ENCODE data around the gene TNRC6C.
"Not testable (repeated sequence)": the region's sequence is repeated elsewhere in the genome, so short reads cannot be mapped to it uniquely, and the experiment has no call there.

Gene TNRC6C

GRCh38 chr17:77930780-77931768, 27.4 kb upstream of the TNRC6C start:
- DNase-seq, result no peak

DNA sequence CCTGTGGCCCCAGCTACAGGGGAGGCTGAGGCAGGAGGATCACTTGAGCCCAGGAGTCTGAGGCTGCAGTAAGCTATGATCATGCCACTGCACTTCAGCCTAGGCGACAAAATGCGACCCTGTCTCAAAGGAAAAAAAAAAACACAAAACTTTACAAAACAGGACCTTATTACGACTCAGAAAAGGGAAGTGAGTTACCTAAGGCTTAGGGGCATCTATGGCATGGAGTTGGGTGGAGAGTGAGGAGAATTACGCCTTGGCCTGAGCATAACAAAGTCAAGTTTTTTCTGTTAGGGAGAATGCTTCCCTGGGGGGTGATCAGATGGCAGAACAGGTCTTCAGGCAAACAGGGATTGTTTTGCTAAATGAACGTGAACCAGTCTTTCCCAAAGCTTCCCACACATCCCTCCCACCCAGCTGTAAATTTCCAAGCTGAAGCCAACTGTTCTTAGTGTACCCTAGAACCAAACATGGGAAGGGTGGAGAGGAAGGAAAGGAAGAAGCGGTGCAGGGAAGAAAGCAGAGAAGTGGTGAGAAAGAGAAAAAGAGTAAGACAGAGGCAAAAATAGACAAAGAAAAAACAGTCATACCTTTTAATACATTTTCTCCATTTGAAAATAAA, 24.6 kb upstream of the TNRC6C start:
- DNase-seq, result no peak

- no peak for DNase-seq
Measured at GRCh38 chr17:77935121-77935571, 23.4 kb upstream of the TNRC6C start.

DNA sequence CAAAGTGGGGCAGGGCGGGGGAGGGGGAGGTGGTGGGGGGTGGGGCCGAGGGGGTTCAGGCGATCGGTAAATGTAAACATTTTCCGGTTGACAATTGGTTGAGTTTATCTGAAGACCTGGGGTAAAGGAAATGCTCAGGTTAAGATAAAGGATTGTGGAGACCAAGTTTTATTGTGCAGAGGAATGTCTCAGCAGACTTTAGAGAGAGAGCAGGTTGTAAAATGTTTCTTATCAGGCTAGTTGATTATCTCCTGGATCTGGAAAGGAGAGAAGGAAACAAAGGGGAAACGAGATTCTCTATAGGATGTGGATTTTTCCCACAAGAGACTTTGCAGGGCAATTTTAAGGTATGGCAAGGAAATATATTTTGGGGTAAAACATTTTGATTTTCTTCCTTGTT, 22.8 kb upstream of the TNRC6C start:
- not testable (repeated sequence) for DNase-seq

GRCh38 chr17:77936881-77937280, 21.6 kb upstream of the TNRC6C start:
- DNase-seq, result no peak

- DNase-seq, result no peak
Measured at GRCh38 chr17:77941004-77941403, 17.5 kb upstream of the TNRC6C start.

DNA sequence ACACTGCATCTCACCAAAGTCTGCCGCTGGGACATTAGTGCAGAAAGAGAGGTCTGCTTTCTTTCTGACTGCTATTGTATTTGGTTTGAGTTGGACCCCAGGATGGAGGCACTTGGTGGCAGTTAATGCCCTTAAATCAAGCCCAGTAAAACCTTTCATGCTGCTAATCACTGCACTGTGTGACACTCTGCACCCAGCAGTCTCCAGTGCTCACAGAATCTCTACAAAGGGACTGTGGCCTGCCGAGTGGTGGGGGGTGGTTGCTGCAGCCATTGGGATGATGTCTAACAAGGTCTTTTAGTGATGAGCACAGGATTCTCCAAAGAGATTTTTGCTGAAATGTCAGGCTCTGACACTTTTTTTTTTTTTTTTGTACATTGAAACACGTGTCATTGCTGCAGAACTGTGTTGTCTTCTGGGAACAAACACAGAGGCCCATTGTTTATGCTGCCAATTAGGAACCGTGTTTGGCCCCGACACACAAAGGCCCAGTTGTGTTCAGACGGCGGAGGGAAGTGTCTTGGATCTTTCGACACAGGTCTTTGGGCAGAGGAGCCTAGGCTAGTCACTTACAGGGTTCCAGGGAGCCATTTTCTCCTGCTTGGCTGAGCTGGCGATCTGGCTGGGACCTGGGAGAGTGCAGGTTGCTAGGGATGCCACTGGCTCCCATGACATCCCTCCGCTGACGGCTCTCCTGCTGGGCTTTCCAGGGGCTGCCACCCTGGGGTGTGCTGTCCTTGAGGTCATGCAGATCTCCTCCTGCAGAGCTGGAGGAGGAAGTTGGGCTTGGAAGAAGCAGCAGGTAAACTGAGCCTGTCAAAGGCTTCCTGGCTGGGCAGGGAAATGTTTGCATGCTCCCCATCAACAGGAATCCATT, 16.2 kb upstream of the TNRC6C start:
- DNase-seq, result no peak

- DNase-seq, result no peak
Measured at GRCh38 chr17:77943971-77944370, 14.5 kb upstream of the TNRC6C start.

GRCh38 chr17:77944390-77945222, 13.9 kb upstream of the TNRC6C start:
- DNase-seq, result no peak

DNA sequence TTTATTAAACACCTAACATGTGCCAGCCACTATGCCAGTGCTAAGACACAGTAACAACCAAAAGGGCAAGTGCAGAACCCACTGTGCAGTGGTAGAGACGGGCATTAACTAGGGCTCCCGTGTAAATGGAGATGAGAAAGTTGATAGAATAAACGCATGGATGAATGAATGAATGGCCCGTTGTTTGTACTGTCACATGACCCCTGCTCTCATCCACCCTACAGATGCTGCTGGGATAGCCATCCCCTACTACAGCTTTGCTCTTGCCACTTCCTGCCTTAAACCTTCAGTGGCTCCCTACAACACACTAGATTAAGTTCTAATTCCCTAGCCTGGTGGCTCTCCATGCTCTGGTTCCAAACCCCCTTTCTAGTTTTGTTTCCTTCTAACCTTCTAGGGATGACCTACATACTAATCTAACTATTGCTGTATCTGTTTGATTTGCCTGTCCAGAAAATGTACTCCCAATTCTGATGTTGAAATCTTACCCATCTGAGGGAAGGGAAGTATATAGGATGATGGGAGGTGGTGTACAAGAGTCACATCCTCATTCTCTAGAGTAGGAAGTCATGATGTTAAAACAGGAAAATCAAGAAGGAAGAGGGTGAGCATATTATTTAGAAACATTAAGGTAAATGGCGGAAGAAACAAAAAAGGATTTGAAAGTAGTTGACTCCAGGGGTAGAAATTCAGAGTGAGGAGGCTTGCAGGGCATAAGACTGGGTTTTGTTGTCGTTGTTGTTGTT, 11.4 kb upstream of the TNRC6C start:
- DNase-seq, result no peak

GRCh38 chr17:77948690-77949114, 9.8 kb upstream of the TNRC6C start:
- no peak for DNase-seq

DNA sequence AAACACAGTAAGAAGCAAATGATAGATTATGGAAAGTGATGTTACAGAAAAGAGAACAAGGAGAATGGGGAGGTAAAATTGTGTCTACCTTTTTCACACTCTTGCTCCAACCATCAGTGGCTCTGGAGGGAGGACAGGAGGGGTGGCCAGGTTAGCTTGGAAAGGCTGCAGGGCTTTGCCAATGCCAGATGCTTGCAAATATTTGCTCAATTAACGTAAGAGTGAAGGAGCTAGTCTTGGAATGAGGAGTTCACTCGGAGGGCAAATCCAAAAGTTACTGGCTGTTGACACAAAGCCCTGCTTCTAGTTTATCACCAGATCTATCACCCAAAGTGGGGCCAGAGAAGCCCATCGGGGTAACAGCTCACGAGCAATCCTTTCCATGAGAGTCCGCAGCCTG, 7.4 kb upstream of the TNRC6C start:
- no peak for DNase-seq

GRCh38 chr17:77952368-77952767, 6.1 kb upstream of the TNRC6C start:
- DNase-seq, result no peak

- DNase-seq, result no peak
Measured at GRCh38 chr17:77957235-77957856, 1.2 kb upstream of the TNRC6C start.

- DNase-seq, result no peak
Measured at GRCh38 chr17:77958716-77959125, 218 bp downstream of the TNRC6C start.

DNA sequence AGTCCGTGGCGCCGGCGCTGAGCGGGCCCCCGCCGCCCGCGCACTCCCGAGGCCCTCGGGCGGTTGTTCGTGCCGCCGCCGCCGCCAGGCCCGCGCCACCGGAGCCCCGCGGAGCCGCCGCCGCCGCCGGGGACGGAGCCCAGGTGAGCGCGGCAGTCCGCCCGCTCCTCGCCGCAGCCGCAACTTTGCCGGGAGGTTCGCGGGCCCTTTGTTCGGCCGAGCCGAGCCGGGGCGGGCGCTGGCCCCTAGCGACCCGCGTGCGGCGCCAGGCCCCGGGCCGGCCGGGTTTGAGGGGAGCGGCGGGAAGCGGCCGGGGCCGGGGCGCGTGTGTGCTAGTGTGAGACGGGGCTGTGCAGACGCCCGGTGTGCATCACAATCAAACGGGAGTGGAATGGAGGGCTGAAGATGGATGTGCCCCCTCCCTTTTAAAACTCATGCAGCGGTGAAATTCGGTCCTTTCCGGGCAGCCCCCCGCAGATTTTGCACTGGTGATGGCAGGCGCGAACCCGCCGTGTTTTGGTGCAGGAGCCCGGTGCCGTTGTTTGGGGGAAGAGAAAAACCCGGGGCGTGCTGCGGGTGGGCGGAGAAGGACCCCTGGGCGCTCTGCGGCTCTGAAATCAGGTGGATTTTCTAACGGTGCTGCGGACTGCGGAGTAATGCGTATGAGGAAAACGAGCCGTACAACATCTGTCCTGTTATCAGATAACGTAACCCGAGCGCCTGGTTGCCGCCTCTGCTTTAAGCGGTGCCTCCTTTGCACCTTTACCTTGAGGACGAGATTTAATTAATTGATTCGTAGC, 823 bp downstream of the TNRC6C start:
- DNase-seq, result peak in 1 of 4 experiments; percentile 36

DNA sequence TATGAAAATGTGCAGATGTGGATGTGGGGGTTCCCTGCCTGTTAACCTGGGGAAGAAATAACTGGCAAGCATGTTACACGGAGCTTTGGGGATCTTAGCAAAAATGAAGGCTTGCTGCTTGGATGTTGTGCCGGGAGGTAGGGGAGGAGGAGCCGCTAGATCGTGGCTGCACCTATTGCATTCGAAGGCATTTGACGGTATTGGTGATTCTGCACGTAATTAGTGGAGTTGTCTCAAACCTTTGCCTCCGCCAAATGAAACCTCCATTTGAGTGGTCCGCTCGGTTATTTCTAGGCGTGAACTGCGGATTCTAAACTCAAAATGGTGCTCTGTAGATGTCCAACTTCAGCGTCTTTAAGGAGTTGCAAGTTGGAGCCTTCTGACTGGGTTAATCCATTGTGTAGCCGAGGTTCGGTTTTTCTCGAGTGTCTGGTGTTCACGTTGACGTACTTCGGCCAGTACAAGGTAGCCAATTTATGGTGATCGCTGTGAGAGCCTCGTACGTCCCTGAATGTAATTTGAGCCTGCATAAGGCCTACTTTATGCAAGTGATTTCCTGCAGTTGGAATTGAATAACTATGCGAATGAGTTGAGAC, 1.5 kb downstream of the TNRC6C start:
- DNase-seq, result peak in 2 of 4 experiments; percentile 11 to 15

DNA sequence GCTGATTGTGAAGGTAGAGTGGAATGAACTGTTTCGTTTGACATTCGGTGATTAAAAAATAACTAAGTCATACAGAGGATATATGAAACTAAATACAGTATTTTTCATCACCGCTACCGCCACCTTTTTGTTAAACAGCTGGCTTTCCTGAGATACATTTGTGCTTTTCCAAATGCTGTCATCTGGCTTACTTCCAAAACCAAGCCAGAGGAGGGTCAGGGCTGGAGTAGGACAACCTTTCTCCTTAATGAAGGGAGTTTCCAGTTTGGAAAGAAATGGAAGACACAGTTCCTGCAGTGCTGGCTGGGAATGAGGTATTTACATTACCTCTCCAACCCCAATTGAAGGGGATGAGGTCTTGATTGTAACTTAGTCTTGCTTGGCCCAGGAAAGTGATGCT, 3.2 kb downstream of the TNRC6C start:
- DNase-seq, result no peak

- DNase-seq, result no peak
Measured at GRCh38 chr17:77962348-77962747, 3.8 kb downstream of the TNRC6C start.

DNA sequence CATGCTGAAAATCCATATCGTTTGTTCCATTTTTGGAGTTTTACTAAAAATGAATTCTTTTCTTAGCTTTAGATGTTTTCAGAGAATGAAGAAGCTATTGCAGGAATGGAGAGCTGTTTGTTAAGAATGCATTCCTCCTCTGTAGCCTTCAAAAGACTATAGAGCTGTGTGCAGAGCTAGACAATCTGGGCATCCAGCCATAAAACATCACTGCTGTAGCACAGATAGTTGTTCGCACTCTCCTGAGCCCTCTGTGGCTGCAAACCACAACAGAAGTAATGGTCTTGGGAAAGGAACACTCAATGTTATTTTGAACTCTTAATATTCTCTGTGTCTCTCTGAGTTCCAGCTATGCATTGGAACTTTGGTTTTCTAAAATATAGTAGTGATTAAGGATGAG, 4.9 kb downstream of the TNRC6C start:
- peak in 2 of 4 experiments; percentile 9 to 10 for DNase-seq
